22Rv1 (cell line): Measurements from ENCODE around the gene UPP2.

Experiments
- H3K27ac ChIP-seq: fragments of 450-650 bp; 2 replicates; pipeline ENCODE4 v1.5.1; 2017
- CTCF ChIP-seq: fragments of 450-650 bp; IDR thresholded peaks from 2 replicates; pipeline ENCODE4 v1.5.1; 2017; ENCODE audit warnings: mild to moderate bottlenecking
- ZFX ChIP-seq: fragments of 450-650 bp; IDR thresholded peaks from 2 replicates; pipeline ENCODE4 v1.6.1; 2017; ENCODE audit warnings: antibody characterized with exemption, borderline replicate concordance

Gene UPP2

GRCh38 chr2:158101384-158101926 lies at the start of gene UPP2:
Gene UPP2, plus strand, starts transcription at chr2:158101876. Its CDS starts 188 bp downstream, at chr2:158102064.
- no peak for TF ChIP-seq ZFX
- TF ChIP-seq CTCF = no peak
- no peak within 1 kb of the TSS for H3K27ac ChIP-seq

- TF ChIP-seq ZFX (no peak), CTCF (no peak)
- no peak overlapping the region for H3K27ac ChIP-seq
Observed at GRCh38 chr2:158052761-158053160, 48.9 kb upstream of the UPP2 start.

GRCh38 chr2:158056875-158057274 lies 44.8 kb upstream of the UPP2 start:
- TF ChIP-seq CTCF (no peak), ZFX (no peak)
- no peak overlapping the region for H3K27ac ChIP-seq

- no peak for TF ChIP-seq CTCF
- TF ChIP-seq ZFX = no peak
- H3K27ac ChIP-seq = no peak overlapping the region
Observed at GRCh38 chr2:158060160-158060834, 41.4 kb upstream of the UPP2 start.

- H3K27ac ChIP-seq = no peak overlapping the region
- TF ChIP-seq ZFX (no peak), CTCF (no peak)
Observed at GRCh38 chr2:158060835-158061435, 40.7 kb upstream of the UPP2 start.

- TF ChIP-seq ZFX (no peak), CTCF (no peak)
- no peak overlapping the region for H3K27ac ChIP-seq
Observed at GRCh38 chr2:158061763-158062162, 39.9 kb upstream of the UPP2 start.

GRCh38 chr2:158066046-158066713 lies 35.5 kb upstream of the UPP2 start:
- no peak for TF ChIP-seq CTCF
- TF ChIP-seq ZFX = no peak
- no peak overlapping the region for H3K27ac ChIP-seq
